K562 (cell line): Measurements from ENCODE around the gene ZFPM1. TPM values are rescaled to one million over a fixed set of nuclear protein-coding genes. Genes with fewer than 3 reads are reported as not detected.

Source experiments
- EP300 ChIP-seq: IDR thresholded peaks from 2 replicates; pipeline ENCODE4 v1.6.1; 2012; ENCODE audit warnings: low read length, improper control_type of control experiment
- FOXK1 ChIP-seq: sonication (generic); formaldehyde crosslinking; IDR thresholded peaks from 2 replicates; pipeline ENCODE4 v1.8.0; 2022; ENCODE audit warnings: missing genetic modification reagents, mild to moderate bottlenecking, borderline replicate concordance
- GATA2 ChIP-seq: sonication (generic); formaldehyde crosslinking; IDR thresholded peaks from 2 replicates; pipeline ENCODE4 v1.4.0; 2020; ENCODE audit warnings: mild to moderate bottlenecking, missing genetic modification reagents
- GTF2E2 ChIP-seq: fragments of 200-800 bp; sonication (Bioruptor generic); IDR thresholded peaks from 2 replicates; pipeline ENCODE4 v1.6.1; 2016; ENCODE audit warnings: missing genetic modification characterization, missing compliant biosample characterization
- MTA2 ChIP-seq: fragments of 450-650 bp; IDR thresholded peaks from 2 replicates; pipeline ENCODE4 v1.6.1; 2016; ENCODE audit warnings: low read depth
- NCOA6 ChIP-seq: fragments of 450-650 bp; IDR thresholded peaks from 2 replicates; pipeline ENCODE4 v1.6.1; 2017; ENCODE audit warnings: mild to moderate bottlenecking
- PHF21A ChIP-seq: fragments of 450-650 bp; IDR thresholded peaks from 2 replicates; pipeline ENCODE4 v1.6.1; 2017; ENCODE audit warnings: low read depth, borderline replicate concordance
- PML ChIP-seq: IDR thresholded peaks from 2 replicates; pipeline ENCODE4 v1.6.1; 2012; ENCODE audit warnings: low read length, inconsistent platforms
- POU5F1 ChIP-seq: fragments of 150-350 bp; IDR thresholded peaks from 2 replicates; pipeline ENCODE4 v1.6.1; 2014; ENCODE audit warnings: borderline replicate concordance, low read length, low read depth, mild to moderate bottlenecking; ENCODE audit not compliant: partially characterized antibody
- PTRF ChIP-seq: fragments of 450-650 bp; IDR thresholded peaks from 2 replicates; pipeline ENCODE4 v1.6.1; 2016; ENCODE audit warnings: mild to moderate bottlenecking, missing genetic modification characterization, missing compliant biosample characterization
- RNF2 ChIP-seq: sonication (generic); IDR thresholded peaks from 2 replicates; pipeline ENCODE4 v1.6.1; 2016
- TAF7 ChIP-seq: fragments of 450-650 bp; IDR thresholded peaks from 2 replicates; pipeline ENCODE4 v1.6.1; 2016; ENCODE audit warnings: missing genetic modification characterization, missing compliant biosample characterization
- TCFL5 ChIP-seq: fragments of 250-450 bp; sonication (Bioruptor Pico); conservative IDR thresholded peaks from 2 replicates; pipeline ENCODE4 v1.6.1; 2021; ENCODE audit warnings: mild to moderate bottlenecking, moderate library complexity, matching md5 sums
- ZNF146 ChIP-seq: IDR thresholded peaks from one replicate; pipeline ENCODE4 v1.6.1; 2018; ENCODE audit warnings: missing compliant biosample characterization; ENCODE audit not compliant: unreplicated experiment
- ZNF316 ChIP-seq: fragments of 450-650 bp; IDR thresholded peaks from 2 replicates; pipeline ENCODE4 v1.6.1; 2016
- ZNF668 ChIP-seq: fragments of 250-450 bp; sonication (Bioruptor Pico); IDR thresholded peaks from 2 replicates; pipeline ENCODE4 v1.8.0; 2022; ENCODE audit warnings: mild to moderate bottlenecking, inconsistent platforms
- ZNF696 ChIP-seq: fragments of 250-450 bp; sonication (Bioruptor Pico); conservative IDR thresholded peaks from 2 replicates; pipeline ENCODE4 v1.4.0; 2020; ENCODE audit warnings: mild to moderate bottlenecking, moderate library complexity
- ZNF764 ChIP-seq: fragments of 250-450 bp; sonication (Bioruptor Pico); IDR thresholded peaks from 2 replicates; pipeline ENCODE4 v1.4.0; 2020; ENCODE audit warnings: low read depth, mild to moderate bottlenecking, moderate library complexity
- ZSCAN29 ChIP-seq: fragments of 450-650 bp; IDR thresholded peaks from 2 replicates; pipeline ENCODE4 v1.6.1; 2017
- polyA plus RNA-seq, 8 experiments: library from polyadenylated mRNA; depleted of rRNA in 4 of 8; stranded (reverse) in 5 of 8; unstranded in 3 of 8; fragments of >200 nt; fragmentation: Nextera tagmentation in 2 of 8; fragmentation: Illumina TruSeq in 1 of 8; extraction: Ambion mirVana in 2 of 8; extraction: Trizol in 1 of 8; gene quantifications; 2 replicates each; pipeline versions ENCODE4 v1.2.1 to v1.2.3, GENCODE V29; 2011 to 2014; ENCODE audit warnings: inconsistent platforms in 1 of 8, missing spikeins in 1 of 8
- total RNA-seq, 7 experiments: library from RNA; depleted of rRNA in 6 of 7; stranded (reverse); fragments of >200 nt in 6 of 7; fragmentation: Illumina TruSeq in 2 of 7; extraction: Trizol in 2 of 7; gene quantifications; 2 replicates each; pipeline versions ENCODE4 v1.2.1 to v1.2.3, GENCODE V29; 2011 to 2021; ENCODE audit warnings: low replicate concordance in 1 of 7
- TF ChIP-seq, protein P1 (sequence below): fragments of 450-650 bp; formaldehyde crosslinking; IDR thresholded peaks from 2 replicates; pipeline ENCODE4 v1.4.0; 2020; ENCODE audit warnings: mild to moderate bottlenecking, moderate library complexity
- TF ChIP-seq, protein P2 (sequence below), 2 experiments: fragments of 450-650 bp in 1 of 2; sonication (generic) in 1 of 2; formaldehyde crosslinking in 1 of 2; IDR thresholded peaks; 2 replicates each; pipeline versions ENCODE4 v1.7.1 to v1.9.0; 2016 to 2022; ENCODE audit warnings: inconsistent platforms in 1 of 2, mild to moderate bottlenecking in 1 of 2, missing genetic modification reagents in 1 of 2

ZFPM1 gene
- total and polyA plus RNA-seq, 9 of the 15 experiments (the other 6 are each of a cell fraction or from before 2014, with no cell fraction given), result 0.03 to 35.9 (median 1.4) TPM

DNA sequence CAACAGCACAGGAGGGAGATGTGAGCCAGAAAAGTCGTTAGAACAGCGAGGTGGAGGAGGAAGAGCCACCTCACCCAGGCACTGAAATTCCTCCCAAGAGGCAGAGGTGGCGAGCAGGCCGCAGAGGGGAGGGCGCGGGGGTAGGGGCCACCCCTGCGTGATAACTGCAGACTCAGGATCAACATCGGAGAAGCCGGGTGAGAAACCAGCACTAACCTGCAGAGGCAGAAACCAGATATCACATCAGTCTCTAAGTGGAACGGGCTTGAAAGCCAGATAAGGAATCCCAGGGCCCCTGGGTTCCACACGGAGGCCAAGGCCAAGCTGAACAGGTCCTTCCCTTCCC lies 77.8 kb downstream of the ZFPM1 start (continued):
- TF ChIP-seq, protein P1, sequence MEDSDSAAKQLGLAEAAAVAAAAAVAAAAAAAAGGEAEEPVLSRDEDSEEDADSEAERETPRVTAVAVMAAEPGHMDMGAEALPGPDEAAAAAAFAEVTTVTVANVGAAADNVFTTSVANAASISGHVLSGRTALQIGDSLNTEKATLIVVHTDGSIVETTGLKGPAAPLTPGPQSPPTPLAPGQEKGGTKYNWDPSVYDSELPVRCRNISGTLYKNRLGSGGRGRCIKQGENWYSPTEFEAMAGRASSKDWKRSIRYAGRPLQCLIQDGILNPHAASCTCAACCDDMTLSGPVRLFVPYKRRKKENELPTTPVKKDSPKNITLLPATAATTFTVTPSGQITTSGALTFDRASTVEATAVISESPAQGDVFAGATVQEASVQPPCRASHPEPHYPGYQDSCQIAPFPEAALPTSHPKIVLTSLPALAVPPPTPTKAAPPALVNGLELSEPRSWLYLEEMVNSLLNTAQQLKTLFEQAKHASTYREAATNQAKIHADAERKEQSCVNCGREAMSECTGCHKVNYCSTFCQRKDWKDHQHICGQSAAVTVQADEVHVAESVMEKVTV (CRISPR knock-in tag), result no peak
- peak; percentile 72 for TF ChIP-seq GATA2 (CRISPR knock-in tag)
- TF ChIP-seq TAF7 (tag), result no peak
- TF ChIP-seq ZNF696 (CRISPR knock-in tag), result no peak
- TF ChIP-seq ZSCAN29, result no peak
- TF ChIP-seq GTF2E2 (tag), result no peak
- TF ChIP-seq EP300, result 0 out of 2 replicates have a peak, but pooled peaks have one; percentile 13
- TF ChIP-seq PML, result no peak
- no peak for TF ChIP-seq POU5F1
- peak; percentile 29; the same call in 1 of the 2 replicates for TF ChIP-seq MTA2
- TF ChIP-seq TCFL5 (CRISPR knock-in tag), result no peak
- TF ChIP-seq PHF21A, result no peak
- TF ChIP-seq, protein P2, sequence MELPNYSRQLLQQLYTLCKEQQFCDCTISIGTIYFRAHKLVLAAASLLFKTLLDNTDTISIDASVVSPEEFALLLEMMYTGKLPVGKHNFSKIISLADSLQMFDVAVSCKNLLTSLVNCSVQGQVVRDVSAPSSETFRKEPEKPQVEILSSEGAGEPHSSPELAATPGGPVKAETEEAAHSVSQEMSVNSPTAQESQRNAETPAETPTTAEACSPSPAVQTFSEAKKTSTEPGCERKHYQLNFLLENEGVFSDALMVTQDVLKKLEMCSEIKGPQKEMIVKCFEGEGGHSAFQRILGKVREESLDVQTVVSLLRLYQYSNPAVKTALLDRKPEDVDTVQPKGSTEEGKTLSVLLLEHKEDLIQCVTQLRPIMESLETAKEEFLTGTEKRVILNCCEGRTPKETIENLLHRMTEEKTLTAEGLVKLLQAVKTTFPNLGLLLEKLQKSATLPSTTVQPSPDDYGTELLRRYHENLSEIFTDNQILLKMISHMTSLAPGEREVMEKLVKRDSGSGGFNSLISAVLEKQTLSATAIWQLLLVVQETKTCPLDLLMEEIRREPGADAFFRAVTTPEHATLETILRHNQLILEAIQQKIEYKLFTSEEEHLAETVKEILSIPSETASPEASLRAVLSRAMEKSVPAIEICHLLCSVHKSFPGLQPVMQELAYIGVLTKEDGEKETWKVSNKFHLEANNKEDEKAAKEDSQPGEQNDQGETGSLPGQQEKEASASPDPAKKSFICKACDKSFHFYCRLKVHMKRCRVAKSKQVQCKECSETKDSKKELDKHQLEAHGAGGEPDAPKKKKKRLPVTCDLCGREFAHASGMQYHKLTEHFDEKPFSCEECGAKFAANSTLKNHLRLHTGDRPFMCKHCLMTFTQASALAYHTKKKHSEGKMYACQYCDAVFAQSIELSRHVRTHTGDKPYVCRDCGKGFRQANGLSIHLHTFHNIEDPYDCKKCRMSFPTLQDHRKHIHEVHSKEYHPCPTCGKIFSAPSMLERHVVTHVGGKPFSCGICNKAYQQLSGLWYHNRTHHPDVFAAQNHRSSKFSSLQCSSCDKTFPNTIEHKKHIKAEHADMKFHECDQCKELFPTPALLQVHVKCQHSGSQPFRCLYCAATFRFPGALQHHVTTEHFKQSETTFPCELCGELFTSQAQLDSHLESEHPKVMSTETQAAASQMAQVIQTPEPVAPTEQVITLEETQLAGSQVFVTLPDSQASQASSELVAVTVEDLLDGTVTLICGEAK (IDR thresholded peaks at IDR 0.05), result no peak
- TF ChIP-seq, protein P2 (CRISPR knock-in tag; IDR thresholded peaks at IDR 0.05), result no peak
- TF ChIP-seq ZNF146 (CRISPR knock-in tag), result no peak
- peak; percentile 43 for TF ChIP-seq ZNF316
- TF ChIP-seq FOXK1 (CRISPR knock-in tag), result no peak
- TF ChIP-seq RNF2, result no peak
- TF ChIP-seq PTRF, result no peak
- no peak for TF ChIP-seq NCOA6
- TF ChIP-seq ZNF764 (CRISPR knock-in tag), result no peak
- TF ChIP-seq ZNF668 (CRISPR knock-in tag), result no peak
